Rectal smooth muscle tissue (tissue), 1 donor: Measurements from ENCODE around the gene LORICRIN.

Experiments used
- H3K27ac ChIP-seq: one replicate; pipeline ENCODE4 v1.7.0; 2013; ENCODE audit warnings: low read depth, low read length, inconsistent platforms
- H3K27me3 ChIP-seq: one replicate; pipeline ENCODE4 v1.7.0; 2013; ENCODE audit warnings: low read length; ENCODE audit not compliant: control insufficient read depth, insufficient read depth
- H3K36me3 ChIP-seq: one replicate; pipeline ENCODE4 v1.7.0; 2013; ENCODE audit warnings: low read length; ENCODE audit not compliant: control insufficient read depth, insufficient read depth
- H3K4me1 ChIP-seq: one replicate; pipeline ENCODE4 v1.7.0; 2013; ENCODE audit warnings: low read length; ENCODE audit not compliant: control insufficient read depth, insufficient read depth
- H3K4me3 ChIP-seq: one replicate; pipeline ENCODE4 v1.7.0; 2013; ENCODE audit warnings: low read length
- H3K9ac ChIP-seq: one replicate; pipeline ENCODE4 v1.7.0; 2013; ENCODE audit warnings: low read length

The LORICRIN gene

DNA sequence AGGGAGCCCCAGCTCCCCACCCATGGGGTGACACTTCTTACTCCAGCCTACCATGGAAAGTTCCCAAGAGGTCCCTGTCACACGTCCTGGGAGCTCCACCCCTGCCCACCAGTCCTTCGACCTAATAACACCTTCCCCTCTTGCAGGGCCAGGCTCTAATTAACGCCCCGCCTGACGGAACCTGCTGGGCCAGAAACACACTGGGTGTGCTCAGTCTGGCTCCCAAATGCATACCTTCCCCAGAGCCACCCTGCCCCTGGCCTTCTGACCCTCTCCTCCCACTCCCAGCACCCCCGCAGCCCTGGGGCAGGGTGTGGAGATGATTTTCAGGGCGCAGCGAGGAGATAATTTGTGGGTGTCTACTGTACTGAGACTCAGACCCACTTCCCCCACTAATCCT lies 32.7 kb downstream of the LORICRIN start:
- no peaks in the 10 kb centered on the region for H3K36me3 ChIP-seq
- no peaks in the 10 kb centered on the region for H3K4me1 ChIP-seq
- no peak overlapping the region for H3K4me3 ChIP-seq
- H3K27ac ChIP-seq: no peak overlapping the region
- no peak overlapping the region for H3K9ac ChIP-seq
- H3K27me3 ChIP-seq: peaks cover 6% of the 10 kb centered on the region

DNA sequence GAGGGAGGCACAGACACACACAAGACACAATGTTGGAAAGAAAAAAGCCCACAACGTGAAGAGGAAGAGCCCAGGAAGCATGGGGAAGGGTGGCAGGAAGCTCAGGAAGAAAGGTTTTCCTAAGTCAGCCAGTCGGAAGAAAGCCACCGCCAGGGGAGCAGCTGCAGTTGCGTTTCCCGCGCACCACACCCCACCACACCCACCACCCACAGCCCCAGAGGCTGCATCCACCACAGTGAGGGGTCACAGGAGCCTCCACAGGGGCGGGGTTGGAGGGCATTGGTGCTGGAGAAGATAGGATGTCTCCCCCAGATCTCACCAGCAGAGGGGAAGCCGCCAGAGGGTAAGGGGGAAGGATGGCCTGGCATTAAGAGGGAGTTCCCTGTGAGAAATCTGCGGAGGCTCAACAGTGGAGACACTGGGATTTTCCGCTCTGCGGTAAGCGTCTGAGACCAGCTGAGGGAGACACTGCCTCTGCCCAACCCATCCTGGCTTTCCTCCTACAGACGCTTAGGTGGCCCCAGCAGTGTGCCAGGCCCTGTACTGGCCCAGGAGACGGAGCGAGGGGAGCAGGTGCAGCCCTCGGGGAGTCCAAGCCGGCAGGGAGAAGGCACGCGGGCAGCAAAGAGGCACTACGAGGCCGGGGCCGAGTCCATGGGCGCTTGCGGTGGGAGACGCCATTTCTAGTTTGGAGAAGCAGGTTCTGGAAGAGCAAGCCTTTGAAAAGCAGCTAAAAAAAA lies 33.4 kb downstream of the LORICRIN start:
- Histone ChIP-seq H3K36me3 (no peaks in the 10 kb centered on the region), H3K27me3 (peaks cover 6% of the 10 kb centered on the region), H3K27ac (no peak overlapping the region), H3K4me3 (no peak overlapping the region), H3K9ac (no peak overlapping the region), H3K4me1 (no peaks in the 10 kb centered on the region)

DNA sequence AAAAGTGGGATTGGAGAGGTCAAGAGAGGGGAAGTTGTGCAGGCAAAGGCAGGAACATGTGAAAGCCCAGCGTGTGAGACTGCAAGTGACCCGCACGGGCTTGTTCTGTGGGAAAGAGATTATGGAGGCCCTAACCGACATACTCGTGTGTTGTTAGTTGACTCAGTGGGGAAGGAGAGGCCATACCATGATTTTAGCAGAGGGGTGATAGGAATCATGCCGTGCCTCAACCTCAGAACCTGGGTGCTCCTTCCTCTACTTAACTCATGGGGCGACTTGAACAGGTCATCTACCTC lies 33.9 kb downstream of the LORICRIN start:
- no peak overlapping the region for H3K27ac ChIP-seq
- peaks cover 6% of the 10 kb centered on the region for H3K27me3 ChIP-seq
- no peak overlapping the region for H3K4me3 ChIP-seq
- no peaks in the 10 kb centered on the region for H3K36me3 ChIP-seq
- no peak overlapping the region for H3K9ac ChIP-seq
- H3K4me1 ChIP-seq: no peaks in the 10 kb centered on the region

DNA sequence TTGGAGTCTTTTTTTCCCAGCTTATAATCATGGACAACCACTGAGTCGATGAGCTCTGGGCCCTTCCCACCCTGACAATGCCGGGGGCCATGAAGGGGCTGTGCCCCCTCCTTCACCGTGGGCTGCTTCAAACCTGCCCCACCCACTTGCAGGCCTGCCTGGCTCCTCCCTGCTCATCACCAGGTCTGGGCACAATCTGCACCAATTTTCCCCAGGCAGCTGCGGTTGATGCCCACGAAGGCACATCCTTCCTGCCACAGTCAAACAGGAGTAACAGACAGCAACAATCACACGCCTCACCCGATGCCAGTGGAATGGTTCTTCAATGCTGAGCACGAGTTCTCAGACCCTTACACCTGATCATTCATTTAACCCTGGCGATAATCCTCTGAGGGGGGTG lies 34.4 kb downstream of the LORICRIN start:
- Histone ChIP-seq H3K36me3 (no peaks in the 10 kb centered on the region), H3K27ac (no peak overlapping the region), H3K9ac (no peak overlapping the region), H3K4me1 (no peaks in the 10 kb centered on the region), H3K4me3 (no peak overlapping the region), H3K27me3 (peaks cover 6% of the 10 kb centered on the region)

DNA sequence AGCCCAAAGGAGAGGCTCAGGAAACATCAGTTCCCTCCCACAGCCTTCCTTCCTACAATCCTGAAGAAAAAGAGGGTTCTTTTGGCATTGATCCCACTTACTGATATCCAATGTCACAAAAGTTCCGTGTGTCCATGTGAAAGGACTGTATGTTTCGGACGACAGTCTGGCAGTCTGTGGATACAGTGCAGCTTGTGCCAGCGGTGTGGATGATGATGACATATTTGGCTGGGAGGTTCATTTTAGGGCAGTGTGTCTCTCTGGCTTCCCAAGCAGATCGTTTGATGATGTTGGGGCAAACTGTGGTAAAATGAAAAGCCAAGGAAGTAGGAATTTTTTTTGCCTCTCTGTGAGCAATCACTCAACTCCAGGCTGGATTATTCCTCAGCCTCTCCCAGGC lies 42.8 kb downstream of the LORICRIN start:
- Histone ChIP-seq H3K4me3 (no peak overlapping the region), H3K27ac (no peak overlapping the region), H3K27me3 (no peaks in the 10 kb centered on the region), H3K4me1 (no peaks in the 10 kb centered on the region), H3K36me3 (no peaks in the 10 kb centered on the region), H3K9ac (no peak overlapping the region)

DNA sequence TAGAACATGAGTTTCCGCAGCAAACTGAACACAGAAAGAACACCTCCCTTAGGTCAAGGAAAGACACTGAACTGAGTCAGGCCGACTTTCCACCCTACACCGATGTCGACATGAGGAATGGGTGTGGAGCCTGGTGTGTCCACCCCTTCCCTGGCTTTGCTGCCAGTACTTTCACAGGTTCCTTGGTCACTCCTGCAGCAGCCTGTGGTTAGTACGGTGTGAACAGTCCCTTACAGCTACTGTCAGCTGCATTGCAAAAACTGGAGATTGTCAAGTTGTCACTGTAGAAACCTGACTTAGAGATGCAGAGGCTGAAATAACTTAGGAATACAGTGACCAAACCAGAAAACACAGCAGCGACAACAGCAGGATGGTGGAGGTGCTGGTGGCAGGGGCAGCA lies 46.2 kb downstream of the LORICRIN start:
- no peak overlapping the region for H3K27ac ChIP-seq
- no peaks in the 10 kb centered on the region for H3K36me3 ChIP-seq
- no peak overlapping the region for H3K9ac ChIP-seq
- no peaks in the 10 kb centered on the region for H3K4me1 ChIP-seq
- H3K4me3 ChIP-seq: no peak overlapping the region
- H3K27me3 ChIP-seq: no peaks in the 10 kb centered on the region

DNA sequence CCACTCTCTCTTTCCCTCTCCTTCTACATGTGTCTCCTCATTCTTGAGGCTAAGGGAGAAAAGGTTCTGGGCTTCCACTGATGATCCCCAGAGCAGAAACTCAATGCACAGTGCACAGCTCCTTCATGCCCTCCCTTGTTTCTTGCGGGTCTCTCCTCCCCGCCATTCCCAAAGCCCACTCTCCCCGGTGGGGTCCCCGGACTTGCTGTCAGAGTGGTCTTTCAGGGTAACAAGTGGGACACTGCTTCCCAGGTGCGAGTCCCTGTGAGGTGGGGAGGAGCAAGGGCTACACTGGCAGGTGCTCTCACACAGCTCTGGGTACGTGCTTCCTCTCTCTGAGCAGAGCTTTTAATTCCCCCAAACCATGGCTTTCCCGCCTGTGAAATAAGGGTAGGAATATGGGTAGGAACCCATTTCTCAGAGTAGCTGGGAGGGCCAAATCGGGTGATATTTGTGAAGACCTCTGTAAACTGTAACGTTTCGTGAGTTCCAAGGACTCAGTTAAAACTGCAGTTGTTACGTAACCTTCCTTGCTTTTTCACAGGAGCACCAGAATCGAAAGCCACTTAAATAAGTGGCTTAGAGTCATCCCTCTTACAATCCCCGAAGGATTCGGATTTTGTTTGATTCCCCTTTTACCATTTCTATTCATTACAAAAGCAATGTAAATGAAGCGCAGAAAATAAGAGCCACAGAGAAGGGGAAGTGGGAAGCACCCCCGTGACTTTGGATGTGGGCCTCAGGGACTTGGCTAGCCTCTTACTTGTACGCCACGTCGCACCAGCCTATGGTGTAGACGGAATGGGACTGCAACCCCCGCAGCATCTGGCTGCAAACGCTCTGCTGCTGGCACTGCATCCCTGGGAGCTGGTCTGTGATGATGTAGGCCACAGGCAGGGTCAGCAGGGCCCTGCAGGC lies 47.1 kb downstream of the LORICRIN start:
- no peaks in the 10 kb centered on the region for H3K4me1 ChIP-seq
- H3K27ac ChIP-seq: no peak overlapping the region
- no peaks in the 10 kb centered on the region for H3K36me3 ChIP-seq
- no peak overlapping the region for H3K4me3 ChIP-seq
- H3K9ac ChIP-seq: no peak overlapping the region
- H3K27me3 ChIP-seq: no peaks in the 10 kb centered on the region

DNA sequence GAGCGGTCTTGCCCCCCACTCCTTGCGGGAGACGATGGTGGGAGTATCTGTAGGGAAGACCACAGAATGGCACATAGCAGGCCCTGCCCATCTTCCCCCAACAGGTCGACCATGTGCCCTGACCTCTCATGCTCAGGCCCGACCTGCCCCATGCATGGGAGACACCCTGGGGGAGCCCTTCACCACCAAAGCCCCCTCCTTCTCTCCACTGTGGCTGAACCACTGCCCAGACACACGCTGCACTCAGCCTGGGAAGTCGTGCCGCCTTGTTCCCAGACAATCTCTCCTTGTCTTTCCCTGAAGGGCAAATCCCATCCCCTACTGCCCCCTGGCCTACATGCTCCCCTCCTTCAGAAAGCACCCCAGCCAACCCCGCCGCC lies 47.7 kb downstream of the LORICRIN start:
- Histone ChIP-seq H3K27ac (no peak overlapping the region), H3K27me3 (no peaks in the 10 kb centered on the region), H3K4me3 (no peak overlapping the region), H3K9ac (no peak overlapping the region), H3K4me1 (no peaks in the 10 kb centered on the region), H3K36me3 (no peaks in the 10 kb centered on the region)

DNA sequence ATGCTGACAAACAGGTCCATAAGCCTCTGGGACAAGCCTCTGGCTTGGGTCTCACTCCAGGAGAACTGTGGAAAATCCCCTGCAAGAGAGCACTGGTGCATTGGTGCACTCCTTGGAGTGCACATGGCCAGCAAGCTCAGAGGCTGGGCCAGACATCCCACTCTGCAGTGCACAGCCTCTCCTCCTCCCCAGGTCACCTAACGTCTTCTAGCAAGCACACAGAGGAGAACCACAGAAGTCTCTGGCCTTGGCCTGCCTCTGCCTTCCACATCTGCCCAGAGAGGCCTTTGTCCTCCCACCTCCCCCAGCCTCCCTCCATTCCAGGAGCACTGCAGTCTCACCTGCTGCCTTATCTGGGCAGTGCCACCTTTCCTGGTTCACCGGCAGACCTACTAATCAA lies 49.1 kb downstream of the LORICRIN start:
- Histone ChIP-seq H3K4me1 (no peaks in the 10 kb centered on the region), H3K4me3 (no peak overlapping the region), H3K27me3 (no peaks in the 10 kb centered on the region), H3K36me3 (no peaks in the 10 kb centered on the region), H3K9ac (no peak overlapping the region), H3K27ac (no peak overlapping the region)

DNA sequence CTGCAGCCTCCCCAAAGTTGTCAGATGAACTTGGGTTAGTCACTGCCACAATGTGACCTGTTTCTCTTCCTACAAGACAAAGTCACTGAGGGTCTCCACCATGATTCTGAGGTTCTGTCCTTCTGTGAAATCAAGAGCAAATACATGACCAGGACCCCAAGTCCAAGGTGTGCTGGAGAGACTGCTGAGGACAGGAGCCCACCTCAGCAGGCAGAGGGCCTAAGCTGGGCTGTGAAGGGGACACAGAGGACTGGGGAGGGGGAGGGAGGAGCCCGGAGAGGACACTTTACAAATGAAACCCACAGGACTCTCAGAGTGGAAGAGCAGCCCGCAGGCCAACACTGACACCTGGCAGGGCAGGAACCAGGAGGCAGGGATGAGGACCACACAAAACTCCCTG lies 50.0 kb downstream of the LORICRIN start:
- H3K4me3 ChIP-seq: no peak overlapping the region
- H3K4me1 ChIP-seq: no peaks in the 10 kb centered on the region
- H3K9ac ChIP-seq: no peak overlapping the region
- H3K27ac ChIP-seq: no peak overlapping the region
- no peaks in the 10 kb centered on the region for H3K27me3 ChIP-seq
- no peaks in the 10 kb centered on the region for H3K36me3 ChIP-seq

DNA sequence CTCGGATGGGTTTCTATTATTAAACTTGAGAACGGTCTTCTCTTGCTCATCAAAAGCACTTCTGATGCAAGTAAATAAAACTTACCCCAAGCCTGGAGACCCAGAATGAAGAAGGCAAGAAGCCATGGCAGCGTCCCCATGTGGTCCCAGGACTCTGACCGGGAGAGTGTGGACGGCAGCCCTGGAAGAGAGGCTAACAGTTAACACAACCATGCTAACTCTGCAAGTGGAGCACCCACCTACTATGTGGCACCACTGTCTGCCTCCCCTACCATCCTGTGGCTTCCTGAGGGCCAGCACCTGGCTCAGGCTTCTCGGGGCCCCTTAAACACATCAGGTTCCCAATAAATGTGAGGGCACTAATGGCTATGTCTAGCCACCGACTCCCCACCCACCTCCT lies 51.0 kb downstream of the LORICRIN start:
- Histone ChIP-seq H3K4me3 (no peak overlapping the region), H3K27ac (no peak overlapping the region), H3K36me3 (no peaks in the 10 kb centered on the region), H3K4me1 (no peaks in the 10 kb centered on the region), H3K27me3 (no peaks in the 10 kb centered on the region), H3K9ac (no peak overlapping the region)
